Activated CD4-positive, alpha-beta T cell treated with anti-CD3 and anti-CD28 coated beads, Interleukin-2, Interleukin-6, amounts not matched to agents 100 ng/mL and 50 ng/mL, durations not matched to agents 16 hours and 8 hours (primary cell): ENCODE results near the gene MLPH.
"Not testable (repeated sequence)": the region's sequence is repeated elsewhere in the genome, so short reads cannot be mapped to it uniquely, and the experiment has no call there.

Experiments
- DNase-seq: peaks from one replicate; pipeline ENCODE4 v3.0.0-alpha.2; 2020

MLPH gene

GRCh38 chr2:237459226-237459625 lies 27.8 kb upstream of the MLPH start:
- DNase-seq = no peak

- no peak for DNase-seq
Measured at GRCh38 chr2:237459741-237460174, 27.3 kb upstream of the MLPH start.

GRCh38 chr2:237464757-237465391 lies 22.2 kb upstream of the MLPH start:
- no peak for DNase-seq

- peak; percentile 25 for DNase-seq
Measured at GRCh38 chr2:237465515-237466148, 21.4 kb upstream of the MLPH start.

- no peak for DNase-seq
Measured at GRCh38 chr2:237466211-237466610, 20.8 kb upstream of the MLPH start.

GRCh38 chr2:237467447-237468179 lies 19.4 kb upstream of the MLPH start:
- DNase-seq = no peak

GRCh38 chr2:237469410-237469809 lies 17.6 kb upstream of the MLPH start:
- not testable (repeated sequence) for DNase-seq

- no peak for DNase-seq
Measured at GRCh38 chr2:237469849-237470248, 17.2 kb upstream of the MLPH start.

- no peak for DNase-seq
Measured at GRCh38 chr2:237470914-237471313, 16.1 kb upstream of the MLPH start.

- DNase-seq = peak; percentile 60
Measured at GRCh38 chr2:237471438-237472186, 15.4 kb upstream of the MLPH start.

- DNase-seq = no peak
Measured at GRCh38 chr2:237472187-237472712, 14.8 kb upstream of the MLPH start.

GRCh38 chr2:237472909-237473877 lies 13.9 kb upstream of the MLPH start:
- DNase-seq = no peak

- no peak for DNase-seq
Measured at GRCh38 chr2:237473878-237474441, 13.1 kb upstream of the MLPH start.

- DNase-seq = no peak
Measured at GRCh38 chr2:237474442-237474911, 12.6 kb upstream of the MLPH start.

GRCh38 chr2:237474931-237475703 lies 11.9 kb upstream of the MLPH start:
- peak; percentile 81 for DNase-seq

GRCh38 chr2:237475704-237476141 lies 11.3 kb upstream of the MLPH start:
- DNase-seq = peak; percentile 28

GRCh38 chr2:237478095-237478494 lies 9.0 kb upstream of the MLPH start:
- DNase-seq = no peak

- DNase-seq = no peak
Measured at GRCh38 chr2:237478979-237479378, 8.1 kb upstream of the MLPH start.

GRCh38 chr2:237479747-237480146 lies 7.3 kb upstream of the MLPH start:
- DNase-seq = no peak

- DNase-seq = no peak
Measured at GRCh38 chr2:237480556-237480955, 6.5 kb upstream of the MLPH start.
